ENCODE measurements around the gene LVRN.

LVRN gene

DNA sequence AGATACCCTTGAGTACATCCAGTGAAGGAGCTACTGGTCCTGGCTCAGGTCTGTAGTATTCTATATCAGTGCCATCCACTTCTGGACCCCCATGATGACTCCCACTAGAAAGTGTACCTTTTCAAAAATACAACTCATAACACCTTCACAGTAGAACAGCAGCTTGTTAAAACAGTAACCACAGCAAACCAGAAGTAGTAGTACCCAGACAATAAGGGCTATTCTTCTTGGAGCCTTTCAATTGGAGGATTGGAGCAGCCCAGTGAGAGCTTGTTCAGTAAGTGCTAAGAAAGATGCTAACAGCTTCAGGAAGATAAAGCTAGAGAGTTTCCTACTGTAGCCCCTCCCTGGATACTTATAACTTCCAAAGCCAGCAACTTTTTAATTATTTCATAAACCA is 80.1 kb downstream of the LVRN start:
- TF ChIP-seq CTCF (conservative IDR thresholded peaks at IDR 0.05; ENCODE audit: low read depth, low read length), result no peak
- no peak for DNase-seq (ENCODE audit: low read depth)
- H3K4me3 ChIP-seq (ENCODE audit: low read depth, low read length), result no peak overlapping the region

DNA sequence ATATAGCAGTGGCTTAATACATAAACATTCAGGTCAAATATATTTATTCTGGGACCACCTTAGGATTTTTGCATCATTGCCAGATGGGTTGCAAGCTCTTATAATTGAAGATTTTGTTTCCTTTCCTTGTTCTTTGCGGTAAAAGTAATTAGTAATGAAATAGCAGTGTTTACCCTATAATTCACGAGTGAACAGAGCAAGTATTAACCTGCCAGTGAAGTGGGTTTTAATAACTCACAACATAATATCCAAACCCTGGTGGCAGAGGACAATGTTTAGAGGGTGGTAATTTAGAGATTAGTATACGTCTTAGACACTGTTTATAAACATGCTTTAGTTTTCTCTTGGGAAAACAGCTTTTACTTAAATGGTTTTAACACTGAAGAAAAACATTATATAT is 81.8 kb downstream of the LVRN start:
- no peak overlapping the region for H3K4me3 ChIP-seq (ENCODE audit: low read depth, low read length)
- no peak for DNase-seq (ENCODE audit: low read depth)
- no peak for TF ChIP-seq CTCF (conservative IDR thresholded peaks at IDR 0.05; ENCODE audit: low read depth, low read length)

- no peak overlapping the region for H3K4me3 ChIP-seq (ENCODE audit: low read depth, low read length)
- no peak for TF ChIP-seq CTCF (conservative IDR thresholded peaks at IDR 0.05; ENCODE audit: low read depth, low read length)
- DNase-seq (ENCODE audit: low read depth), result no peak
These were observed 83.5 kb downstream of the LVRN start for GRCh38 chr5:116045821-116046220.

GRCh38 chr5:116046261-116046660 is 84.0 kb downstream of the LVRN start:
- DNase-seq (ENCODE audit: low read depth), result no peak
- no peak for TF ChIP-seq CTCF (conservative IDR thresholded peaks at IDR 0.05; ENCODE audit: low read depth, low read length)
- no peak overlapping the region for H3K4me3 ChIP-seq (ENCODE audit: low read depth, low read length)

- H3K4me3 ChIP-seq (ENCODE audit: low read depth, low read length), result no peak overlapping the region
- no peak for TF ChIP-seq CTCF (conservative IDR thresholded peaks at IDR 0.05; ENCODE audit: low read depth, low read length)
- DNase-seq (ENCODE audit: low read depth), result no peak
These were observed 84.5 kb downstream of the LVRN start for GRCh38 chr5:116046823-116047222.

GRCh38 chr5:116058346-116058936 is 96.2 kb downstream of the LVRN start:
- no peak for TF ChIP-seq CTCF (conservative IDR thresholded peaks at IDR 0.05; ENCODE audit: low read depth, low read length)

GRCh38 chr5:116062352-116062751 is 100.1 kb downstream of the LVRN start:
- no peak overlapping the region for H3K4me3 ChIP-seq (ENCODE audit: low read depth, low read length)
- DNase-seq (ENCODE audit: low read depth), result no peak
- TF ChIP-seq CTCF (conservative IDR thresholded peaks at IDR 0.05; ENCODE audit: low read depth, low read length), result no peak

More at GRCh38 chr5:116058346-116058936, 96.2 kb downstream of the LVRN start:
- DNase-seq (ENCODE audit: low read depth), result no peak
- H3K4me3 ChIP-seq (ENCODE audit: low read depth, low read length), result no peak overlapping the region
